CD4-positive, alpha-beta T cell (primary cell): ENCODE data around the gene DNAJC6. TPM values are rescaled to one million over a fixed set of nuclear protein-coding genes. Genes with fewer than 3 reads are reported as not detected.

Experiments
- ATAC-seq: fragments of 200-7000 bp; cut with Tn5 transposase; one replicate; pipeline ENCODE4 v1.10.0; 2022; ENCODE audit warnings: mild to moderate bottlenecking; ENCODE audit not compliant: poor library complexity
- CTCF ChIA-PET: fragments of 350-600 bp; sonication (Branson Sonifier 250); formaldehyde crosslinking; loops from one replicate; lab custom pipeline; 2021; ENCODE audit warnings: antibody characterized with exemption, inconsistent platforms; lab: Charles Lee
- POLR2A ChIA-PET: fragments of 350-600 bp; sonication (Branson Sonifier 250); formaldehyde crosslinking; loops from one replicate; lab custom pipeline; 2021; ENCODE audit warnings: antibody characterized with exemption, inconsistent platforms; lab: Charles Lee
- DNase-seq, 14 experiments: peaks; one replicate each; pipeline ENCODE4 v3.0.0-alpha.2; 2013 to 2020; ENCODE audit warnings: mixed read lengths in 2 of 14
- H3K27ac ChIP-seq, 2 donors: one replicate each; pipeline versions ENCODE4 v1.5.1 to v1.7.0; 2013; ENCODE audit warnings: low read length in 2 of 2, low read depth in 1 of 2, mild to moderate bottlenecking in 1 of 2
- H3K27me3 ChIP-seq, 2 experiments: 1 replicate in 1 of 2; 2 replicates in 1 of 2; pipeline versions ENCODE4 v1.6.1 to v1.7.0; 2013; ENCODE audit warnings: low read length in 2 of 2, control low read depth in 1 of 2, mild to moderate bottlenecking in 1 of 2, moderate library complexity in 1 of 2; ENCODE audit not compliant: insufficient read depth in 2 of 2, control insufficient read depth in 1 of 2
- H3K36me3 ChIP-seq: one replicate; pipeline ENCODE4 v1.6.1; 2013; ENCODE audit warnings: low read length, control low read depth; ENCODE audit not compliant: insufficient read depth
- H3K4me1 ChIP-seq: one replicate; pipeline ENCODE4 v1.6.1; 2013; ENCODE audit warnings: low read length, control low read depth; ENCODE audit not compliant: insufficient read depth
- H3K4me3 ChIP-seq: one replicate; pipeline ENCODE4 v1.5.1; 2013; ENCODE audit warnings: mild to moderate bottlenecking, low read length, moderate library complexity
- H3K9me3 ChIP-seq, 2 experiments: 1 replicate in 1 of 2; 2 replicates in 1 of 2; pipeline versions ENCODE4 v1.6.1 to v1.7.0; 2013; ENCODE audit warnings: low read length in 2 of 2, mild to moderate bottlenecking in 2 of 2, control low read depth in 1 of 2, moderate library complexity in 1 of 2; ENCODE audit not compliant: control insufficient read depth in 1 of 2, insufficient read depth in 1 of 2
- H3K27ac Mint-ChIP-seq: one replicate; pipeline ENCODE4 v1.8.0; 2020; ENCODE audit warnings: mixed read lengths
- H3K27me3 Mint-ChIP-seq: one replicate; pipeline ENCODE4 v1.8.0; 2021; ENCODE audit warnings: mixed read lengths
- H3K36me3 Mint-ChIP-seq: one replicate; pipeline ENCODE4 v1.8.0; 2021; ENCODE audit warnings: low read depth, mixed read lengths
- H3K4me1 Mint-ChIP-seq: one replicate; pipeline ENCODE4 v1.8.0; 2021; ENCODE audit warnings: low read depth, mixed read lengths
- H3K4me3 Mint-ChIP-seq: one replicate; pipeline ENCODE4 v1.8.0; 2020; ENCODE audit warnings: mild to moderate bottlenecking, mixed read lengths
- H3K9me3 Mint-ChIP-seq: one replicate; pipeline ENCODE4 v1.8.0; 2020; ENCODE audit warnings: mixed read lengths
- intact Hi-C, 2 experiments: fragments of 100-400 bp; cut with DNase I in 1 of 2; cut with micrococcal nuclease in 1 of 2; formaldehyde crosslinking; loops; one replicate each; pipeline versions ENCODE4 v1.15.1 to v1.9.0; 2023 to 2025; cut with DNase I, micrococcal nuclease
- total RNA-seq, 174 experiments: library from RNA in 2 of 174; stranded (reverse) in 2 of 174; gene quantifications; one replicate each; pipeline ENCODE4 v1.2.3 and lab custom pipeline; 2021 to 2026
- TF ChIP-seq, protein P1 (sequence below): fragments of 200-600 bp; IDR thresholded peaks from one replicate; pipeline ENCODE4 v1.8.0; 2022; ENCODE audit warnings: antibody characterized with exemption, mild to moderate bottlenecking

The DNAJC6 gene
- total RNA-seq, 2 experiments from 2014 or later: 2.4 to 2.5 TPM

DNA sequence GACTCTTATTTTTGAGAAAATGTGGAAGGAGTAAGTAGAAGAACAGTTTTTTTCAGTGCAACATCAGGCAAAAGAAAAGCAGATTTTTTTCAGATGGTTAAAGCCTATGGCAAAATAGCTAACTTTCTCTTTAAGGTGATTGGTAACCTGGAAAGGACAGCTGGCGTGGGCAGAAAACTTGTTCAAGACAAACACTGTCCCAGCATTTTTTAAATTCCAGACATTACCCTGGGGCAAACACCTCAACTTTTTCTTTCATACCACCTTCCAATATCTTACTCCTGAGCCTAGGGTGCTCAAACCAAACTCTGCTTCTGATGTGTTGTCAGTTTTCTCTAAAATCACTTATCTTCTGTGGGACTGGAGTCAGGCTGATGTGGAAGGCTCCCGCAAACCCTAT lies 108.4 kb downstream of the DNAJC6 start:
- Mint-ChIP-seq H3K27ac (no peak overlapping the region), H3K27me3 (no peaks in the 10 kb centered on the region), H3K4me3 (peak overlapping the region; percentile 36), H3K9me3 (no peaks in the 10 kb centered on the region), H3K4me1 (peaks cover 18% of the 10 kb centered on the region), H3K36me3 (peaks cover 8% of the 10 kb centered on the region)
- Histone ChIP-seq H3K4me1 (peaks cover 22% of the 10 kb centered on the region), H3K9me3 (no peaks in the 10 kb centered on the region), H3K36me3 (no peaks in the 10 kb centered on the region), H3K4me3 (no peak overlapping the region), H3K27me3 (no peaks in the 10 kb centered on the region), H3K27ac (no peak overlapping the region)
- intact Hi-C loops: loop anchor here (2.0 to 10.0 kb wide), 4 partner anchors 349 to 827 kb away; partner anchors contain the start of gene JAK1 (in 1 of the 2)
- ChIA-PET CTCF (interaction anchor here (1.0 to 1.9 kb wide), 2 partner anchors 13 to 163 kb away, joined by 4 read pairs; no protein-coding TSS in a partner anchor), POLR2A (interaction anchor here (0.7 kb wide), 1 partner anchor 835 kb away, joined by 3 read pairs; no protein-coding TSS in a partner anchor)
- TF ChIP-seq, protein P1, sequence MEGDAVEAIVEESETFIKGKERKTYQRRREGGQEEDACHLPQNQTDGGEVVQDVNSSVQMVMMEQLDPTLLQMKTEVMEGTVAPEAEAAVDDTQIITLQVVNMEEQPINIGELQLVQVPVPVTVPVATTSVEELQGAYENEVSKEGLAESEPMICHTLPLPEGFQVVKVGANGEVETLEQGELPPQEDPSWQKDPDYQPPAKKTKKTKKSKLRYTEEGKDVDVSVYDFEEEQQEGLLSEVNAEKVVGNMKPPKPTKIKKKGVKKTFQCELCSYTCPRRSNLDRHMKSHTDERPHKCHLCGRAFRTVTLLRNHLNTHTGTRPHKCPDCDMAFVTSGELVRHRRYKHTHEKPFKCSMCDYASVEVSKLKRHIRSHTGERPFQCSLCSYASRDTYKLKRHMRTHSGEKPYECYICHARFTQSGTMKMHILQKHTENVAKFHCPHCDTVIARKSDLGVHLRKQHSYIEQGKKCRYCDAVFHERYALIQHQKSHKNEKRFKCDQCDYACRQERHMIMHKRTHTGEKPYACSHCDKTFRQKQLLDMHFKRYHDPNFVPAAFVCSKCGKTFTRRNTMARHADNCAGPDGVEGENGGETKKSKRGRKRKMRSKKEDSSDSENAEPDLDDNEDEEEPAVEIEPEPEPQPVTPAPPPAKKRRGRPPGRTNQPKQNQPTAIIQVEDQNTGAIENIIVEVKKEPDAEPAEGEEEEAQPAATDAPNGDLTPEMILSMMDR: no peak
- ATAC-seq (no peak), DNase-seq (no peak)

DNA sequence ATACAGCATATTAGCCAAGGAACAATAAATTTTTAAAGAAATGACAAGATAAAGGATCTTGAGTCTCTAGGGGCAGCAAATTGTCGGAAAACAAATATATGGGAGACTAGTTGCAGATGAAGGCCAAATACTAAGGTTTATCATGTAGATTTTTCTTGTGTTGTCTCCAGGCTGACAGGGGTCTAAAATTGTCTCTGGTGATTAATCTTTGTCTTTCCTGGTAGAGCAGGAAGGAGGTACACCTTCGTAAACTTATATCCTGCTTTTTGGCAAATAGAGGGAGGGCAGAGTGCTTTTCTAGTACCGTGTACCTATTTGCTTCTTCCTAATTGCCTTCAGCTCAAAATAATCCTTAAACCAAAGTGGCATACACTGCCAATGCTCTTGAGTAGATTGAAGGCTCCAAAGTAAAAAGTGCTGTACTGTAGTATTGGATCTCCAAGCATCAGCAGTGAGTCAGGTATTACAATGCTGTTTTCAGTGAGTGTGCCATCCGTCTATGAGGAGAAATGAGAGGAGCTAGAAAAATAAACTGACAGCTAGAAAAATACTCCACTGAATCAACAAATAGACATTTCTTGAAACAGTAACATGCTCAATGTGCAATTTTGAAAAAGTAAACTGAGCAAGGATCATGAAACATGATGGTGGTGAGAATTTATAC lies 109.3 kb downstream of the DNAJC6 start:
- Mint-ChIP-seq H3K27me3 (no peaks in the 10 kb centered on the region), H3K36me3 (peaks cover 8% of the 10 kb centered on the region), H3K4me3 (no peak overlapping the region), H3K4me1 (peaks cover 18% of the 10 kb centered on the region), H3K9me3 (no peaks in the 10 kb centered on the region), H3K27ac (no peak overlapping the region)
- intact Hi-C loops: loop anchor here (2.0 to 10.0 kb wide), 4 partner anchors 350 to 826 kb away; partner anchors contain the start of gene JAK1 (in 1 of the 2)
- peaks cover 26% of the 10 kb centered on the region for H3K4me1 ChIP-seq
- H3K4me3 ChIP-seq: no peak overlapping the region
- ATAC-seq: no peak
- H3K36me3 ChIP-seq: no peaks in the 10 kb centered on the region
- H3K9me3 ChIP-seq: no peaks in the 10 kb centered on the region
- ChIA-PET CTCF (interaction anchor here (1.0 to 1.9 kb wide), 2 partner anchors 12 to 164 kb away, joined by 4 read pairs; no protein-coding TSS in a partner anchor), POLR2A (interaction anchor here (0.7 to 2.4 kb wide), 4 partner anchors 39 to 917 kb away, joined by 3 to 24 read pairs (median 6); no protein-coding TSS in a partner anchor)
- no peak overlapping the region for H3K27ac ChIP-seq
- DNase-seq: no peak
- no peaks in the 10 kb centered on the region for H3K27me3 ChIP-seq
- TF ChIP-seq, protein P1: no peak

DNA sequence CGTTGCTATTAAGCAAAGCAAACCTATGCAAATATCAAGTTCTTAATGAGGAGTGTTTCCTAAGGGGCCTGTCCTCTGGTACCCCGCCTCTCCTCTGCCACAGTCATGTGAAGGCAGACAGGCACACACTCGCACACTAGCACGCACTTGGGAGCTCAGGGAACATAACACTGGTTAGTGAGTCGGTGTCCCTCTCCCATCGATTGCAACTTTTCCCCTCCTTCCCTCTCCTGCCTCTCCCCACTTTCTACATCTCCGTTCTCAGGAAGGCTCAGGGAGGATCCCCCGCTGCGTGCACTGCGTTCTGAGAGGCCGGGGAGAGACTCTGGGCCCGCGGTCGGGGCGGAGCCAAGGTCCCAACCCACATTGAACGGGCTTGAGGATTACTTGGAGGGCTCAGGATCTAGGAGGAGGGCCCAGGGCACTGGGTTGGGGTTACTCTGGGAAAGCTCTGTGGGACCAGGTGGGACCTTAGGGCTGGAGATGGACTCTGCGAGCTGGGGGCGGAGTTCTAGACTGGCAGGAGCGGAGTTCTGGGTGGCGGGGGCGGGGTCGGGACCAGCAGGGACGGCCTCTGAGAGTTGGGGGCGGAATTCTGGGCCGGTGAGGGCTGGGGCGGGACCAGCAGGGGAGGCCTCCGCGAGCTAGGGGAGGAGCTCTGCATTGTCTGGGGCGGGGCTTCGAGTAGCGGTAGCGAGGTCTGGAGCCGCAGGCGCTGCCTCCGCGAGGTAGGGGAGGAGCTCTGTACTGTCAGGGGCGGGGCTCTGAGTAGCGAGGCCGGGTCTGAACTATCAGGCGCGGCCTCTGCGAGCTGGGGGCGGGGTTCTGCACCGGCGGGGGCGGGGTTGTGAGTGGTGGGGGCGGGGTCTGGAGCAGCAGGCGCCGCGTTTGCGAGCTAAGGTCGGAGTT lies 110.6 kb downstream of the DNAJC6 start:
- H3K9me3 ChIP-seq: no peaks in the 10 kb centered on the region
- TF ChIP-seq, protein P1: no peak
- peak overlapping the region; percentile 64 to 69 for H3K27ac ChIP-seq
- H3K27ac Mint-ChIP-seq: no peak overlapping the region
- no peaks in the 10 kb centered on the region for H3K27me3 ChIP-seq
- H3K4me3 ChIP-seq: peak overlapping the region; percentile 86
- H3K4me1 ChIP-seq: peaks cover 26% of the 10 kb centered on the region
- CTCF ChIA-PET: interaction anchor here (3.5 kb wide), 1 partner anchor 11 kb away, joined by 20 read pairs; no protein-coding TSS in a partner anchor
- peaks cover 26% of the 10 kb centered on the region for H3K4me1 Mint-ChIP-seq
- no peaks in the 10 kb centered on the region for H3K9me3 Mint-ChIP-seq
- DNase-seq (peak; percentile 98 to 99 (median 99)), ATAC-seq (peak; percentile 93)
- H3K4me3 Mint-ChIP-seq: no peak overlapping the region
- POLR2A ChIA-PET: interaction anchor here (0.6 to 2.4 kb wide), 22 partner anchors 9 to 1827 kb away, joined by 3 to 24 read pairs (median 5); partner anchors contain the start of genes JAK1 and PGM1
- H3K36me3 ChIP-seq: no peaks in the 10 kb centered on the region
- H3K27me3 Mint-ChIP-seq: no peaks in the 10 kb centered on the region
- peaks cover 12% of the 10 kb centered on the region for H3K36me3 Mint-ChIP-seq
- intact Hi-C loops: loop anchor here (2.0 to 10.0 kb wide), 8 partner anchors 165 to 1515 kb away; partner anchors contain the start of gene JAK1 (in 1 of the 2)
